ENCODE measurements around the gene TAS2R41. TPM values are rescaled to one million over a fixed set of nuclear protein-coding genes. Genes with fewer than 3 reads are reported as not detected.

TAS2R41 gene
- total RNA-seq, 1 experiment from 2014 or later = not detected

- Histone ChIP-seq H2BK12ac (ENCODE audit: insufficient read length, low read depth, low read length) (no peak overlapping the region), H4K8ac (replicated peaks; ENCODE audit: insufficient read length, low read depth, low read length) (no peak overlapping the region), H3K79me2 (ENCODE audit: insufficient read depth, low read length) (no peaks in the 10 kb centered on the region), H3K9me3 (ENCODE audit: control insufficient read depth, low read depth, low read length) (no peaks in the 10 kb centered on the region), H3K79me1 (ENCODE audit: insufficient read depth, low read depth, low read length, poor library complexity, severe bottlenecking) (no peaks in the 10 kb centered on the region), H3K4me2 (ENCODE audit: insufficient read depth, insufficient read length, low read length) (no peak overlapping the region), H2BK120ac (ENCODE audit: low read depth, low read length, poor library complexity, severe bottlenecking) (no peak overlapping the region), H4K20me1 (ENCODE audit: control insufficient read depth, insufficient read depth, insufficient read length) (no peaks in the 10 kb centered on the region), H3K56ac (ENCODE audit: insufficient read length, low read depth, low read length) (no peak overlapping the region), H3K27ac (ENCODE audit: insufficient read length, low read depth, low read length) (no peak overlapping the region), H2AFZ (ENCODE audit: low read length) (no peak overlapping the region), H2BK20ac (ENCODE audit: low read depth, low read length, poor library complexity, severe bottlenecking) (no peak overlapping the region), H3K14ac (ENCODE audit: insufficient read depth, low read length) (no peak overlapping the region), H3K23ac (ENCODE audit: insufficient read length, low read depth, low read length) (no peak overlapping the region), H3K4me1 (ENCODE audit: insufficient read depth, low read length) (no peaks in the 10 kb centered on the region), H3K18ac (ENCODE audit: insufficient read length, low read depth, low read length) (no peak overlapping the region), H2BK5ac (ENCODE audit: insufficient read length, low read length) (no peak overlapping the region), H3K9ac (ENCODE audit: extremely low read depth, insufficient read length, low read length) (no peak overlapping the region), H3K27me3 (ENCODE audit: insufficient read depth, low read length) (no peaks in the 10 kb centered on the region), H2AK5ac (ENCODE audit: insufficient read length, low read length) (no peak overlapping the region), H3K23me2 (ENCODE audit: insufficient read length, low read depth, low read length, poor library complexity, severe bottlenecking) (peaks cover 2% of the 10 kb centered on the region), H3K4ac (ENCODE audit: low read depth, low read length) (no peak overlapping the region), H3T11ph (ENCODE audit: low read length) (no peak overlapping the region), H4K91ac (ENCODE audit: insufficient read length, low read depth, low read length) (no peak overlapping the region), H2BK15ac (ENCODE audit: low read depth, low read length) (no peak overlapping the region), H4K5ac (ENCODE audit: insufficient read length, low read depth, low read length) (no peak overlapping the region)
- DNase-seq = no peak
- no CpG with 5 or more reads among the region's 8 CpGs for WGBS (ENCODE audit: extremely low coverage, insufficient read length, low lambda C conversion rate)
- Mint-ChIP-seq H3K9me3 (no peaks in the 10 kb centered on the region), H3K36me3 (ENCODE audit: insufficient read depth in 1 of 3, low read depth in 3 of 3) (no peaks in the 10 kb centered on the region), H3K27me3 (ENCODE audit: low read depth) (no peaks in the 10 kb centered on the region; the same call in 1 of the 2 replicates), H3K27ac (no peak overlapping the region), H3K4me3 (no peak overlapping the region), H3K4me1 (0 out of 4 replicates have a peak, but pooled peaks cover 0 to 4% of the 10 kb centered on the region in 2 experiments)
- TF ChIP-seq, protein P1, sequence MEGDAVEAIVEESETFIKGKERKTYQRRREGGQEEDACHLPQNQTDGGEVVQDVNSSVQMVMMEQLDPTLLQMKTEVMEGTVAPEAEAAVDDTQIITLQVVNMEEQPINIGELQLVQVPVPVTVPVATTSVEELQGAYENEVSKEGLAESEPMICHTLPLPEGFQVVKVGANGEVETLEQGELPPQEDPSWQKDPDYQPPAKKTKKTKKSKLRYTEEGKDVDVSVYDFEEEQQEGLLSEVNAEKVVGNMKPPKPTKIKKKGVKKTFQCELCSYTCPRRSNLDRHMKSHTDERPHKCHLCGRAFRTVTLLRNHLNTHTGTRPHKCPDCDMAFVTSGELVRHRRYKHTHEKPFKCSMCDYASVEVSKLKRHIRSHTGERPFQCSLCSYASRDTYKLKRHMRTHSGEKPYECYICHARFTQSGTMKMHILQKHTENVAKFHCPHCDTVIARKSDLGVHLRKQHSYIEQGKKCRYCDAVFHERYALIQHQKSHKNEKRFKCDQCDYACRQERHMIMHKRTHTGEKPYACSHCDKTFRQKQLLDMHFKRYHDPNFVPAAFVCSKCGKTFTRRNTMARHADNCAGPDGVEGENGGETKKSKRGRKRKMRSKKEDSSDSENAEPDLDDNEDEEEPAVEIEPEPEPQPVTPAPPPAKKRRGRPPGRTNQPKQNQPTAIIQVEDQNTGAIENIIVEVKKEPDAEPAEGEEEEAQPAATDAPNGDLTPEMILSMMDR (conservative IDR thresholded peaks at IDR 0.05) = no peak
Measured at GRCh38 chr7:143499743-143500348, 22.2 kb downstream of the TAS2R41 start.
